Measurements from ENCODE around the gene GP1BB. TPM values are rescaled to one million over a fixed set of nuclear protein-coding genes. Genes with fewer than 3 reads are reported as not detected.

The GP1BB gene
- total RNA-seq, 1 experiment from 2014 or later = not detected

- DNase-seq = no peak
- peaks cover 81% of the 10 kb centered on the region for H3K27me3 Mint-ChIP-seq (ENCODE audit: unreplicated experiment)
- no peak for TF ChIP-seq CTCF (IDR thresholded peaks at IDR 0.05; ENCODE audit: unreplicated experiment)
- no peaks in the 10 kb centered on the region for H3K9me3 Mint-ChIP-seq (ENCODE audit: low read depth, unreplicated experiment)
- peaks cover 22% of the 10 kb centered on the region for H3K36me3 Mint-ChIP-seq (ENCODE audit: insufficient read depth, unreplicated experiment)
- H3K27ac Mint-ChIP-seq (ENCODE audit: unreplicated experiment) = no peak overlapping the region
- peaks cover 9% of the 10 kb centered on the region for H3K4me1 Mint-ChIP-seq (ENCODE audit: low read depth, unreplicated experiment)
- CTCF ChIA-PET = no interaction called here
- intact Hi-C loops (cut with micrococcal nuclease; ENCODE audit: unreplicated experiment) = no loop called here
- no peak overlapping the region for H3K4me3 Mint-ChIP-seq (ENCODE audit: low read depth, unreplicated experiment)
- no TSS peak for BruUV-seq (replicated peaks)
Measured at GRCh38 chr22:19727310-19728150, 4.2 kb downstream of the GP1BB start.

- intact Hi-C loops (cut with micrococcal nuclease; ENCODE audit: unreplicated experiment) = no loop called here
- no peak for DNase-seq
- H3K4me3 Mint-ChIP-seq (ENCODE audit: low read depth, unreplicated experiment) = no peak overlapping the region
- H3K27me3 Mint-ChIP-seq (ENCODE audit: unreplicated experiment) = peaks cover 81% of the 10 kb centered on the region
- peaks cover 3% of the 10 kb centered on the region for H3K4me1 Mint-ChIP-seq (ENCODE audit: low read depth, unreplicated experiment)
- peaks cover 18% of the 10 kb centered on the region for H3K36me3 Mint-ChIP-seq (ENCODE audit: insufficient read depth, unreplicated experiment)
- no peaks in the 10 kb centered on the region for H3K9me3 Mint-ChIP-seq (ENCODE audit: low read depth, unreplicated experiment)
- no peak overlapping the region for H3K27ac Mint-ChIP-seq (ENCODE audit: unreplicated experiment)
- CTCF ChIA-PET = no interaction called here
- BruUV-seq (replicated peaks) = no TSS peak
- TF ChIP-seq CTCF (IDR thresholded peaks at IDR 0.05; ENCODE audit: unreplicated experiment) = no peak
Measured at GRCh38 chr22:19728271-19728670, 4.9 kb downstream of the GP1BB start.

- Mint-ChIP-seq H3K9me3 (ENCODE audit: low read depth, unreplicated experiment) (no peaks in the 10 kb centered on the region), H3K4me1 (ENCODE audit: low read depth, unreplicated experiment) (no peaks in the 10 kb centered on the region), H3K36me3 (ENCODE audit: insufficient read depth, unreplicated experiment) (peaks cover 15% of the 10 kb centered on the region), H3K4me3 (ENCODE audit: low read depth, unreplicated experiment) (no peak overlapping the region), H3K27me3 (ENCODE audit: unreplicated experiment) (peaks cover 81% of the 10 kb centered on the region), H3K27ac (ENCODE audit: unreplicated experiment) (no peak overlapping the region)
- DNase-seq = no peak
- no TSS peak for BruUV-seq (replicated peaks)
- intact Hi-C loops (cut with micrococcal nuclease; ENCODE audit: unreplicated experiment) = no loop called here
- TF ChIP-seq CTCF (IDR thresholded peaks at IDR 0.05; ENCODE audit: unreplicated experiment) = no peak
- CTCF ChIA-PET = no interaction called here
Measured at GRCh38 chr22:19728836-19729235, 5.5 kb downstream of the GP1BB start.

GRCh38 chr22:19729507-19729906 is 6.2 kb downstream of the GP1BB start:
- H3K27ac Mint-ChIP-seq (ENCODE audit: unreplicated experiment) = no peak overlapping the region
- TF ChIP-seq CTCF (IDR thresholded peaks at IDR 0.05; ENCODE audit: unreplicated experiment) = no peak
- DNase-seq = no peak
- H3K36me3 Mint-ChIP-seq (ENCODE audit: insufficient read depth, unreplicated experiment) = peaks cover 11% of the 10 kb centered on the region
- CTCF ChIA-PET = no interaction called here
- H3K27me3 Mint-ChIP-seq (ENCODE audit: unreplicated experiment) = peaks cover 79% of the 10 kb centered on the region
- H3K9me3 Mint-ChIP-seq (ENCODE audit: low read depth, unreplicated experiment) = no peaks in the 10 kb centered on the region
- H3K4me3 Mint-ChIP-seq (ENCODE audit: low read depth, unreplicated experiment) = no peak overlapping the region
- H3K4me1 Mint-ChIP-seq (ENCODE audit: low read depth, unreplicated experiment) = no peaks in the 10 kb centered on the region
- intact Hi-C loops (cut with micrococcal nuclease; ENCODE audit: unreplicated experiment) = no loop called here
- BruUV-seq (replicated peaks) = no TSS peak
